Endothelial cell (in vitro differentiated cells): ENCODE measurements around the gene TEKT5. TPM values are rescaled to one million over a fixed set of nuclear protein-coding genes. Genes with fewer than 3 reads are reported as not detected.

Source experiments
- DNase-seq: peaks from one replicate; pipeline ENCODE4 v3.0.0; 2021; ENCODE audit warnings: low spot score
- H3K27ac Mint-ChIP-seq: one replicate; pipeline ENCODE4 v1.8.0; 2021; ENCODE audit warnings: mixed read lengths, inconsistent platforms; ENCODE audit not compliant: unreplicated experiment
- H3K27me3 Mint-ChIP-seq: one replicate; pipeline ENCODE4 v1.8.0; 2021; ENCODE audit warnings: mild to moderate bottlenecking, moderate library complexity, mixed read lengths, inconsistent platforms; ENCODE audit not compliant: unreplicated experiment
- H3K36me3 Mint-ChIP-seq: one replicate; pipeline ENCODE4 v1.8.0; 2021; ENCODE audit warnings: mild to moderate bottlenecking, low read depth, mixed read lengths, inconsistent platforms; ENCODE audit not compliant: unreplicated experiment
- H3K4me1 Mint-ChIP-seq: one replicate; pipeline ENCODE4 v1.8.0; 2021; ENCODE audit warnings: mild to moderate bottlenecking, mixed read lengths, inconsistent platforms; ENCODE audit not compliant: unreplicated experiment
- H3K4me3 Mint-ChIP-seq: one replicate; pipeline ENCODE4 v1.8.0; 2021; ENCODE audit warnings: mild to moderate bottlenecking, mixed read lengths, inconsistent platforms; ENCODE audit not compliant: unreplicated experiment
- H3K9me3 Mint-ChIP-seq: one replicate; pipeline ENCODE4 v1.8.0; 2021; ENCODE audit warnings: mixed read lengths, inconsistent platforms; ENCODE audit not compliant: unreplicated experiment
- CTCF ChIP-seq: fragments of 200-600 bp; sonication (generic); IDR thresholded peaks from one replicate; pipeline ENCODE4 v1.5.0; 2021; ENCODE audit warnings: antibody characterized with exemption; ENCODE audit not compliant: unreplicated experiment
- total RNA-seq: library from RNA; stranded (reverse); fragmentation: NEBNext Ultra II Directional; extraction: Animal tissue kit (Norgen Biotek cat#: 25700); gene quantifications from one replicate; pipeline ENCODE4 v1.2.1, GENCODE V29; 2021; ENCODE audit not compliant: unreplicated experiment

TEKT5 gene
- total RNA-seq, 1 donor from 2014 or later: 0.64 TPM

- Mint-ChIP-seq H3K27me3 (peaks cover 2% of the 10 kb centered on the region), H3K36me3 (no peaks in the 10 kb centered on the region), H3K27ac (no peak overlapping the region), H3K4me3 (no peak overlapping the region), H3K9me3 (no peaks in the 10 kb centered on the region), H3K4me1 (peaks cover 2% of the 10 kb centered on the region)
- no peak for DNase-seq
- TF ChIP-seq CTCF: no peak
Measured at GRCh38 chr16:10688291-10688690, 6.4 kb downstream of the TEKT5 start.

GRCh38 chr16:10685709-10686108 is 9.0 kb downstream of the TEKT5 start:
- no peaks in the 10 kb centered on the region for H3K9me3 Mint-ChIP-seq
- DNase-seq: no peak
- H3K4me1 Mint-ChIP-seq: peaks cover 2% of the 10 kb centered on the region
- H3K36me3 Mint-ChIP-seq: no peaks in the 10 kb centered on the region
- no peak overlapping the region for H3K27ac Mint-ChIP-seq
- no peak for TF ChIP-seq CTCF
- H3K4me3 Mint-ChIP-seq: no peak overlapping the region
- H3K27me3 Mint-ChIP-seq: peaks cover 2% of the 10 kb centered on the region

GRCh38 chr16:10684511-10685151 is 10.1 kb downstream of the TEKT5 start:
- no peak for TF ChIP-seq CTCF
- H3K36me3 Mint-ChIP-seq: no peaks in the 10 kb centered on the region
- H3K4me1 Mint-ChIP-seq: peaks cover 2% of the 10 kb centered on the region
- DNase-seq: no peak
- H3K27ac Mint-ChIP-seq: no peak overlapping the region
- no peaks in the 10 kb centered on the region for H3K9me3 Mint-ChIP-seq
- peaks cover 2% of the 10 kb centered on the region for H3K27me3 Mint-ChIP-seq
- no peak overlapping the region for H3K4me3 Mint-ChIP-seq

GRCh38 chr16:10683170-10683569 is 11.6 kb downstream of the TEKT5 start:
- Mint-ChIP-seq H3K27ac (no peak overlapping the region), H3K27me3 (no peaks in the 10 kb centered on the region), H3K36me3 (no peaks in the 10 kb centered on the region), H3K4me3 (no peak overlapping the region), H3K9me3 (no peaks in the 10 kb centered on the region), H3K4me1 (peaks cover 2% of the 10 kb centered on the region)
- DNase-seq: no peak
- TF ChIP-seq CTCF: no peak

- Mint-ChIP-seq H3K27me3 (no peaks in the 10 kb centered on the region), H3K36me3 (no peaks in the 10 kb centered on the region), H3K9me3 (no peaks in the 10 kb centered on the region), H3K27ac (no peak overlapping the region), H3K4me1 (peaks cover 2% of the 10 kb centered on the region), H3K4me3 (no peak overlapping the region)
- TF ChIP-seq CTCF: no peak
- no peak for DNase-seq
Measured at GRCh38 chr16:10682604-10683003, 12.1 kb downstream of the TEKT5 start.
